ENCODE measurements around the gene NT5E. TPM values are rescaled to one million over a fixed set of nuclear protein-coding genes. Genes with fewer than 3 reads are reported as not detected.

Gene NT5E
- total and polyA plus RNA-seq, 2 experiments from 2014 or later: 0.18 to 1.5 TPM

GRCh38 chr6:85459224-85459901 lies 9.5 kb downstream of the NT5E start:
- no peaks in the 10 kb centered on the region for H3K9me3 Mint-ChIP-seq
- peaks cover 11% of the 10 kb centered on the region for H3K9me2 ChIP-seq (ENCODE audit: insufficient read depth)
- peak overlapping the region; percentile 15; the same call in 1 of the 2 replicates for H3K4me3 ChIP-seq

More at GRCh38 chr6:85459224-85459901, 9.5 kb downstream of the NT5E start:
- peak overlapping the region; percentile 15; the same call in 1 of the 2 replicates for H2AFZ ChIP-seq
- H3K27me3 ChIP-seq (ENCODE audit: insufficient read depth): no peaks in the 10 kb centered on the region
- Mint-ChIP-seq H3K4me3 (no peak overlapping the region), H3K27ac (no peak overlapping the region), H3K4me1 (peaks cover 26% of the 10 kb centered on the region), H3K36me3 (ENCODE audit: low read depth) (no peaks in the 10 kb centered on the region), H3K27me3 (ENCODE audit: insufficient read depth, low read depth, poor library complexity) (peaks cover 4% of the 10 kb centered on the region)
- no peaks in the 10 kb centered on the region for H3F3A ChIP-seq (replicated peaks; ENCODE audit: low read depth)
- DNase-seq (ENCODE audit: low spot score) (no peak), ATAC-seq (no peak)
- H4K20me1 ChIP-seq (replicated peaks; ENCODE audit: insufficient read depth): no peaks in the 10 kb centered on the region
- H3K4me2 ChIP-seq: peak overlapping the region; percentile 49; the same call in 1 of the 2 replicates
- H3K36me3 ChIP-seq (ENCODE audit: insufficient read depth): no peaks in the 10 kb centered on the region
- TF ChIP-seq STAT1 (IDR thresholded peaks at IDR 0.05; ENCODE audit: unreplicated experiment) (no peak), ZNF462 (CRISPR knock-in tag; IDR thresholded peaks at IDR 0.05) (no peak), JUNB (IDR thresholded peaks at IDR 0.05; ENCODE audit: unreplicated experiment) (no peak)
- TF ChIP-seq, protein P1, sequence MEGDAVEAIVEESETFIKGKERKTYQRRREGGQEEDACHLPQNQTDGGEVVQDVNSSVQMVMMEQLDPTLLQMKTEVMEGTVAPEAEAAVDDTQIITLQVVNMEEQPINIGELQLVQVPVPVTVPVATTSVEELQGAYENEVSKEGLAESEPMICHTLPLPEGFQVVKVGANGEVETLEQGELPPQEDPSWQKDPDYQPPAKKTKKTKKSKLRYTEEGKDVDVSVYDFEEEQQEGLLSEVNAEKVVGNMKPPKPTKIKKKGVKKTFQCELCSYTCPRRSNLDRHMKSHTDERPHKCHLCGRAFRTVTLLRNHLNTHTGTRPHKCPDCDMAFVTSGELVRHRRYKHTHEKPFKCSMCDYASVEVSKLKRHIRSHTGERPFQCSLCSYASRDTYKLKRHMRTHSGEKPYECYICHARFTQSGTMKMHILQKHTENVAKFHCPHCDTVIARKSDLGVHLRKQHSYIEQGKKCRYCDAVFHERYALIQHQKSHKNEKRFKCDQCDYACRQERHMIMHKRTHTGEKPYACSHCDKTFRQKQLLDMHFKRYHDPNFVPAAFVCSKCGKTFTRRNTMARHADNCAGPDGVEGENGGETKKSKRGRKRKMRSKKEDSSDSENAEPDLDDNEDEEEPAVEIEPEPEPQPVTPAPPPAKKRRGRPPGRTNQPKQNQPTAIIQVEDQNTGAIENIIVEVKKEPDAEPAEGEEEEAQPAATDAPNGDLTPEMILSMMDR (conservative IDR thresholded peaks at IDR 0.05; ENCODE audit: low read depth in 2 of 2): no peak
- peaks cover 26% of the 10 kb centered on the region for H3K4me1 ChIP-seq (ENCODE audit: insufficient read depth)
- H3K79me2 ChIP-seq (replicated peaks; ENCODE audit: insufficient read depth): no peaks in the 10 kb centered on the region
- no peak overlapping the region; the same call in 1 of the 2 replicates for H3K27ac ChIP-seq (ENCODE audit: low read depth)
